Neuronal stem cell (in vitro differentiated cells): ENCODE measurements around the gene APP.

ENCODE experiments used
- DNase-seq: peaks from one replicate; pipeline ENCODE4 v3.0.0-alpha.2; 2013; ENCODE audit warnings: low spot score
- H2AFZ ChIP-seq: one replicate; pipeline ENCODE4 v1.6.1; 2013; ENCODE audit warnings: mild to moderate bottlenecking, low read length, inconsistent platforms
- H2AK5ac ChIP-seq: 2 replicates; pipeline ENCODE4 v1.6.1; 2013; ENCODE audit warnings: low read depth, mild to moderate bottlenecking, inconsistent platforms, low read length, moderate library complexity, mixed read lengths
- H2BK120ac ChIP-seq: 2 replicates; pipeline ENCODE4 v1.6.1; 2013; ENCODE audit warnings: low read depth, mild to moderate bottlenecking, inconsistent platforms, low read length, moderate library complexity, mixed read lengths
- H2BK12ac ChIP-seq: one replicate; pipeline ENCODE4 v1.6.1; 2013; ENCODE audit warnings: low read length, inconsistent platforms
- H2BK15ac ChIP-seq: 2 replicates; pipeline ENCODE4 v1.6.1; 2013; ENCODE audit warnings: mild to moderate bottlenecking, low read length, inconsistent platforms, mixed read lengths
- H2BK5ac ChIP-seq: one replicate; pipeline ENCODE4 v1.6.1; 2013; ENCODE audit warnings: inconsistent platforms, mild to moderate bottlenecking, low read length, moderate library complexity
- H3K14ac ChIP-seq: one replicate; pipeline ENCODE4 v1.6.1; 2013; ENCODE audit warnings: low read length, inconsistent platforms
- H3K18ac ChIP-seq: 2 replicates; pipeline ENCODE4 v1.6.1; 2013; ENCODE audit warnings: low read length, inconsistent platforms
- H3K23ac ChIP-seq: 2 replicates; pipeline ENCODE4 v1.6.1; 2013; ENCODE audit warnings: low read depth, mild to moderate bottlenecking, mixed read lengths, low read length, inconsistent platforms; ENCODE audit not compliant: poor library complexity
- H3K27ac ChIP-seq: replicated peaks from 3 replicates; pipeline ENCODE4 v1.5.1; 2013; ENCODE audit warnings: low read length, inconsistent platforms
- H3K27me3 ChIP-seq, 3 experiments: 2 replicates each; pipeline ENCODE4 v1.6.1; 2013; ENCODE audit warnings: low read length in 3 of 3, mild to moderate bottlenecking in 2 of 3, inconsistent platforms in 1 of 3, low read depth in 1 of 3, mixed read lengths in 1 of 3, moderate library complexity in 1 of 3; ENCODE audit not compliant: control insufficient read depth in 3 of 3, insufficient read depth in 3 of 3
- H3K36me3 ChIP-seq, 2 donors: replicated peaks in 1 of 2; 2 replicates each; pipeline ENCODE4 v1.6.1; 2013; ENCODE audit warnings: low read length in 2 of 2; ENCODE audit not compliant: control insufficient read depth in 2 of 2, insufficient read depth in 2 of 2
- H3K4ac ChIP-seq: 2 replicates; pipeline ENCODE4 v1.6.1; 2013; ENCODE audit warnings: inconsistent platforms, mild to moderate bottlenecking, low read length, moderate library complexity
- H3K4me1 ChIP-seq, 2 donors: 1 replicate in 1 of 2; 2 replicates in 1 of 2; pipeline ENCODE4 v1.6.1; 2013; ENCODE audit warnings: low read length in 2 of 2, low read depth in 1 of 2; ENCODE audit not compliant: control insufficient read depth in 2 of 2, insufficient read depth in 1 of 2
- H3K4me2 ChIP-seq: one replicate; pipeline ENCODE4 v1.6.1; 2013; ENCODE audit warnings: mild to moderate bottlenecking, low read length, inconsistent platforms; ENCODE audit not compliant: insufficient read depth, poor library complexity, severe bottlenecking
- H3K4me3 ChIP-seq, 2 donors: 2 replicates each; pipeline ENCODE4 v1.5.1; 2013; ENCODE audit warnings: low read length in 2 of 2, mild to moderate bottlenecking in 2 of 2, inconsistent platforms in 1 of 2, moderate library complexity in 1 of 2
- H3K79me1 ChIP-seq: one replicate; pipeline ENCODE4 v1.6.1; 2013; ENCODE audit warnings: low read depth, mild to moderate bottlenecking, inconsistent platforms, low read length, moderate library complexity
- H3K9ac ChIP-seq: one replicate; pipeline ENCODE4 v1.6.1; 2013; ENCODE audit warnings: mild to moderate bottlenecking, low read depth, low read length, inconsistent platforms; ENCODE audit not compliant: poor library complexity
- H3K9me3 ChIP-seq, 2 donors: replicated peaks in 1 of 2; 2 replicates each; pipeline versions ENCODE3 to v1.6.1; 2013; ENCODE audit warnings: low read length in 2 of 2, mild to moderate bottlenecking in 2 of 2, inconsistent platforms in 1 of 2, low read depth in 1 of 2, mixed read lengths in 1 of 2, moderate library complexity in 1 of 2; ENCODE audit not compliant: control insufficient read depth in 2 of 2, insufficient read depth in 1 of 2
- H4K8ac ChIP-seq: one replicate; pipeline ENCODE4 v1.6.1; 2013; ENCODE audit warnings: low read depth, mild to moderate bottlenecking, inconsistent platforms, low read length, moderate library complexity
- H4K91ac ChIP-seq: one replicate; pipeline ENCODE4 v1.6.1; 2013; ENCODE audit warnings: low read length, low read depth, mild to moderate bottlenecking, inconsistent platforms; ENCODE audit not compliant: poor library complexity
- WGBS, 2 donors: extraction: QIAGEN DNeasy Blood & Tissue Kit; methylation state at CpG; one replicate each; pipeline ENCODE4 v1.1.7; 2013; ENCODE audit warnings: missing lambda C conversion rate in 2 of 2, mixed read lengths in 1 of 2; ENCODE audit not compliant: insufficient read length in 2 of 2, insufficient replicate concordance in 1 of 2; ENCODE audit errors: extremely low coverage in 2 of 2; 5-methylcytosine and 5-hydroxymethylcytosine counted together

Gene APP

GRCh38 chr21:26057477-26058170 lies 112.9 kb downstream of the APP start:
- Histone ChIP-seq H3K23ac (no peak overlapping the region), H3K27ac (no peak overlapping the region), H2BK12ac (no peak overlapping the region), H3K4ac (no peak overlapping the region), H3K4me2 (no peak overlapping the region), H2AK5ac (no peak overlapping the region), H2AFZ (no peak overlapping the region), H4K91ac (no peak overlapping the region), H3K9ac (no peak overlapping the region), H3K4me3 (no peak overlapping the region), H3K9me3 (no peaks in the 10 kb centered on the region), H2BK5ac (no peak overlapping the region), H3K4me1 (peaks cover 0 to 6% of the 10 kb centered on the region in 2 donors), H3K79me1 (peaks cover 4% of the 10 kb centered on the region), H3K36me3 (peaks cover 0 to 15% of the 10 kb centered on the region in 2 donors), H3K18ac (no peak overlapping the region), H2BK15ac (no peak overlapping the region), H3K14ac (no peak overlapping the region), H4K8ac (no peak overlapping the region), H3K27me3 (no peaks in the 10 kb centered on the region), H2BK120ac (no peak overlapping the region)
- no CpG with 5 or more reads among the region's 6 CpGs for whole genome bisulfite sequencing, 2 donors
- DNase-seq: no peak

GRCh38 chr21:26055841-26056264 lies 114.7 kb downstream of the APP start:
- no peak for DNase-seq
- H2BK5ac ChIP-seq: no peak overlapping the region

GRCh38 chr21:26055010-26055409 lies 115.6 kb downstream of the APP start:
- Histone ChIP-seq H2BK120ac (no peak overlapping the region), H3K9ac (no peak overlapping the region), H2BK12ac (no peak overlapping the region), H2BK5ac (no peak overlapping the region), H3K18ac (no peak overlapping the region), H3K27ac (no peak overlapping the region), H3K14ac (no peak overlapping the region), H3K4me2 (no peak overlapping the region), H3K4ac (no peak overlapping the region), H3K4me1 (peaks cover 0 to 4% of the 10 kb centered on the region in 2 donors), H2BK15ac (no peak overlapping the region), H3K79me1 (peaks cover 2% of the 10 kb centered on the region), H4K8ac (no peak overlapping the region), H3K23ac (no peak overlapping the region), H2AFZ (no peak overlapping the region), H3K27me3 (no peaks in the 10 kb centered on the region), H3K4me3 (no peak overlapping the region), H4K91ac (no peak overlapping the region), H3K9me3 (no peaks in the 10 kb centered on the region), H2AK5ac (no peak overlapping the region), H3K36me3 (peaks cover 5 to 41% of the 10 kb centered on the region in 2 donors)
- no peak for DNase-seq
- no CpG with 5 or more reads among the region's 2 CpGs for WGBS, 2 donors

More at GRCh38 chr21:26055841-26056264, 114.7 kb downstream of the APP start:
- no peak overlapping the region for H3K18ac ChIP-seq
- H2BK15ac ChIP-seq: no peak overlapping the region
- H3K9me3 ChIP-seq: no peaks in the 10 kb centered on the region
- no peak overlapping the region for H3K4me3 ChIP-seq
- H3K79me1 ChIP-seq: peaks cover 2% of the 10 kb centered on the region
- no peak overlapping the region for H4K91ac ChIP-seq
- H2AK5ac ChIP-seq: no peak overlapping the region
- H3K27me3 ChIP-seq: no peaks in the 10 kb centered on the region
- WGBS, 2 donors: no CpG with 5 or more reads among the region's 5 CpGs
- H2BK12ac ChIP-seq: no peak overlapping the region
- H3K4ac ChIP-seq: no peak overlapping the region
- H4K8ac ChIP-seq: no peak overlapping the region
- H3K36me3 ChIP-seq: peaks cover 4 to 32% of the 10 kb centered on the region in 2 donors
- no peak overlapping the region for H3K23ac ChIP-seq
- H2AFZ ChIP-seq: no peak overlapping the region
- no peak overlapping the region for H3K14ac ChIP-seq
- no peak overlapping the region for H2BK120ac ChIP-seq
- H3K9ac ChIP-seq: no peak overlapping the region
- no peak overlapping the region for H3K27ac ChIP-seq
- H3K4me2 ChIP-seq: no peak overlapping the region
- H3K4me1 ChIP-seq: peaks cover 0 to 6% of the 10 kb centered on the region in 2 donors

- Histone ChIP-seq H3K36me3 (peaks cover 5 to 60% of the 10 kb centered on the region in 2 donors), H2BK15ac (no peak overlapping the region), H2AFZ (no peak overlapping the region), H2AK5ac (no peak overlapping the region), H3K4ac (no peak overlapping the region), H3K4me3 (no peak overlapping the region), H3K23ac (no peak overlapping the region), H2BK120ac (no peak overlapping the region), H3K9me3 (no peaks in the 10 kb centered on the region), H3K27me3 (no peaks in the 10 kb centered on the region), H3K4me1 (no peaks in the 10 kb centered on the region), H3K9ac (no peak overlapping the region), H2BK5ac (no peak overlapping the region), H4K8ac (no peak overlapping the region), H4K91ac (no peak overlapping the region), H3K18ac (no peak overlapping the region), H3K14ac (no peak overlapping the region), H3K27ac (no peak overlapping the region), H3K4me2 (no peak overlapping the region), H2BK12ac (no peak overlapping the region), H3K79me1 (peaks cover 2% of the 10 kb centered on the region)
- no CpG with 5 or more reads among the region's 2 CpGs for WGBS, 2 donors
- no peak for DNase-seq
Observed at GRCh38 chr21:26052057-26052456, 118.5 kb downstream of the APP start.
